HG03139 (cell line): ENCODE results near the gene PTGER1.
A peak's percentile ranks its signal among the peaks of the same experiment; 100 is the strongest.

Source experiments
- ATAC-seq: cut with Tn5 transposase; IDR thresholded peaks from one replicate; pipeline ENCODE4 v1.9.1; 2021; ENCODE audit not compliant: unreplicated experiment

The PTGER1 gene

DNA sequence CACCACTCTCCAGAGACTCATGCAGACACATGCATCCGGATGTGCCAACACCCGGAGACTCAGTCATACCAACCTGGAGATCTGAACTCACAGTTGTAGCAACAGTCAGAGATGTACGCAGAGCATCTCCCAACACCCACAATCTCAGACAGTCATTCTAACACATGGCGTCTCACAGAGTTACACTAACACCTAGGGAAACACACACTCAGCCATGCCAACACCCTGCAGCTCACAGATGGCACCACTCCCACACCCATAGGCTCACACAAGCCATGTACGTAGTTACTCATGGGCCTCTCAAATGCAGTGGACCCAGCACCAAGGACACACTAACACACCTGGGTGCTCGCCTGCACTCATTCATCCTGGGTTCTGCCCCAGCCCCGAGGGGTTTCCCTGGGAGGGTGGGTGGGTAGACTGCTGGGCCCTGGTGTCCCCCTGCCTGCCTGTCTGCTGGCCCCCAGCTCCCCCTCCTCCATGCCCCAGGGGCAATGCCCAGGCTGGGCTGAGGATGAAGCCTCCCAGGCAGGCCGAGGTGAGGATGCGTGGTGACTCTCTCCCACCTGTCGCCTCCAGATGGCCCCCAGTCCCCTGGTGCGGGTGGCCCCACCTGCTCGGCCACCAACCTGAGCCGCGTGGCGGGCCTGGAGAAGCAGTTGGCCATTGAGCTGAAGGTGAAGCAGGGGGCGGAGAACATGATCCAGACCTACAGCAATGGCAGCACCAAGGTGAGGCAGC, 32.1 kb downstream of the PTGER1 start:
- ATAC-seq: no peak

GRCh38 chr19:14441041-14441938, 33.9 kb downstream of the PTGER1 start:
- ATAC-seq: no peak

DNA sequence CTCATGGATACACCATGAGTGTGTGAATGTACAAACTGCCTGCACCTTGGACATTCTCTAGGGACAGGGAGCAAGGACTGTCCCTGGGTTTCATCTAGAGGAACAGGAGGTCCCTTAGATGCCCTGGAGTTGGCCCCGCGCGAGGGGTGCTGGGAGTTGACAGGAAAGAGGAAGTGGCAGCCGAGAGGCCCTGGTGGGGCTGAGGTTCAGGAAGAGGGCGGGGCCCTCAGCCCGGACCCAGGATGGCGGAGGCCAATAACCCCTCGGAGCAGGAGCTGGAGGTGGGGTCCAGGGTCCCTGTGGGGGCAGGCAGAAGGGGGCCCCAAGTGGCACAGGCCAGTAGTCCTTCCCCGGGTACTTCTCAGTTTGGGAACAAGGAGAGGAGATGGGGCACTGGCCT, 35.1 kb downstream of the PTGER1 start:
- peak; percentile 81 for ATAC-seq

- no peak for ATAC-seq
These were observed 36.1 kb downstream of the PTGER1 start for GRCh38 chr19:14439014-14439413.

GRCh38 chr19:14437578-14438140, 37.5 kb downstream of the PTGER1 start:
- ATAC-seq: no peak

- no peak for ATAC-seq
These were observed 39.7 kb downstream of the PTGER1 start for GRCh38 chr19:14435320-14436050.

DNA sequence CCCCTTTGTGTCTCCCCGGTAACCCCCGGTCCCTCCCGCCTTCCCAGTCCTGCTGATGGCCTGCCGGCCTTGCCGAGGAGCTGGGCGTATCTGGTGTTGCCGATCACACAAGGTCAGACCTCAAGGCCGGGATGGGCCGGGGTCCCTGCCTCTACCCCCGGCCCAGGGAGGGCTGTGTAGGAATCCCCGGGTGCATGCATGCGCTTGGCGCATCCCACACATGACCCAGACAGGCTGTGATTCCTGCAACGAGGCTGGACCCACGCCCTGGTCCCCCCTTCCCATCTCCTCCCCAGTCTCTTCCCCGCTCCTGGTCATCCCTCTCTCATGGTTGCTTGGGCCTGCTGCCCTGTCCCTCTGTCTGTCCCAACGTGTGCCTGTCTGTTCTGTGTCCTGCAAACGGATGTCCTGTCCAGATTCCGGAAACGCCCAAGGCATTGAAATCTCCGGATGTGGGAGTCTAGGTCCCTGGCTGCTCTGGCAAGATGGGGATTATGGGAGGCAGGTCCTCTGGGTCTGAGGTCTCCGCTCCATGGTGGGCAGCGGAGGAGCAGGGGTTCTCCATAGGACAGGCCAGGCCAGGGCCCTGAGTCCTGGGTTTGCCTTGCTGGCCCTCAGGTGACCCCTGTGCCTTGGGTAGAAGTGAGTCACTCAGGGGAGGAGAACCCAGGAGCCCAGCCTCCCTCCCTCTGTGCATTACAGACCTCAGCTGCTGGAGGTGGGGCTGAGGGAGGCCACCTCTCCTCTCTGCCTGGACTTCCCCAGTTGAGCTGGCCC, 40.4 kb downstream of the PTGER1 start:
- no peak for ATAC-seq

GRCh38 chr19:14433554-14434501, 41.3 kb downstream of the PTGER1 start:
- no peak for ATAC-seq

DNA sequence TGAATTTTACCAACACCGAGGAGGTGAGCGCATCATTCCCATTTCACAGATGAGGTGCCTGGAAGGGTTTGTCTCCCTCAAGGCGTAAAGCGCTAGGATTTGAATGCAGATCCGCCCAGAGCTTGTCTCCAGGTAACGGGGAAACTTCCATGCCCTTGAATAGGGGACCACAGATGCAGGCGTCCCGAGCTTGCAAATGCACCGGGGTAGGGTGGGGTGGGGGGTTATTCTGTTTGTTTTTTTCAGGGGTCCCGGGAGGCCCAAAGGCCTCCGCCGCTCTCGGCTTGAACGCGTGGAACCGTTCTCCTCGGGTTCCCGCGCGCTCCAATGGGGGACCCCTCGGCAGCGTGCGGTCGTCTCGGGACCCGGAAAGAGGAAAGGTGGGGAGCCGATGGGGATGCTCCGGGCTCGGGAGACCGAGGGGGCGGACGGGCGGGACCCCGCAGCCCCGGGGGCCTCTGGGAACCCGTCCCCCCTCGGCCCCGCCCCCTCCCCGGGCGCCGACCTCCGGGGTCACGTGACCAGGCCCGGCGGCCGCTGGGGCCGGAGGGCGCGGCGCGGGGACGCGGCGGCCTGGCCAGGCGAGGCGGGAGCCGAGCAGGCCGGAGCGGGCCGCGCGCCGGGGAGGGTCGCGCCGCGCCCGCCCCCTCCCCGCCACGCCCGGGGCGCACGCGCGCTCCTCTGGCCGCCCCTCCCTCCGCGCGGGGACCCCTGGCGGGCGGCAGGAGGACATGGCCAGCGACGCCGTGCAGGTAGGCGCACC, 42.2 kb downstream of the PTGER1 start, which contains the start of gene PKN1:
Gene PKN1 (plus strand): TSS at position 516 of the 763 bp plus-strand sequence. CDS start 216 bp downstream, at position 732.
- ATAC-seq: no peak

DNA sequence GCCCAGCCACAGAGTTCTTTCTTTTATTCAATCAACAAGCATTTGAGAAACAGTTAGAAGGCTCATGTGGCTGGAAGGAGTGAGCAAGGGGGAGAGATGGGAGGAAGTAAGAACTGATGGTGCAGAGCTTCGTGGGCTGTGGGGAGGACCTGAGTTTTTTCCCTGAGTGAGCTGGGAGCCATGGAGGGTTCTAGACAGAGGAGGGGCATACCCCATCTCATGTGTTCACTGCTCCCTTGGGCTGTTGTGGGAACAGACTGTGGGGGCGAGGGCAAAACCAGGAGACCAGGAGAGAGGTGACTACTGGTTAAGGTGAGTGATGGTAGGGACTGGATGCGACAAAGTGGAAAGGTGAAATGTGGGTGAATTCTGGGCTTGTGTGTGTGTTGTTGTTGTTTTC, 44.4 kb downstream of the PTGER1 start:
- no peak for ATAC-seq

GRCh38 chr19:14428882-14429416, 46.2 kb downstream of the PTGER1 start:
- ATAC-seq: no peak

DNA sequence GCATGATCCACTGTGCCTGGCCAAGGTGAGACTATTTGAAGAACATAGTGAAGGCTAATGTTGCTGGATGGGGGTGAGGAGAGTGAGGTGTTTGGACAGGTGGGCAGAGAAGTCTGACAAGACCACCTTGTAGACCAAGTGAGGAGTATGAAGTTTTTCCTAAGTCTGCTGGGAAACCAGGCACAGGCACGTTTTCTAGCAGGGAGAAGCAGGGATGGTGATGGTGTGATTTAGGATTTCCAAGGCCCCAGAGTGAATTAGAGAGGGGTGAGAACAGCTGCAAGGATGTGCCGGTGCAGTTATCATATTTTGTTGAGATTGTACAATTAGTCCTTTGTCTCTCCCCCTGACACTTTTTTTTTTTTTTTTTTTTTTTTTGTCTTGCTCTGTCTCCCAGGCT, 47.7 kb downstream of the PTGER1 start:
- ATAC-seq: no peak

GRCh38 chr19:14425696-14426138, 49.4 kb downstream of the PTGER1 start:
- no peak for ATAC-seq
